Measurements from ENCODE around the gene PRDM7.

The PRDM7 gene

DNA sequence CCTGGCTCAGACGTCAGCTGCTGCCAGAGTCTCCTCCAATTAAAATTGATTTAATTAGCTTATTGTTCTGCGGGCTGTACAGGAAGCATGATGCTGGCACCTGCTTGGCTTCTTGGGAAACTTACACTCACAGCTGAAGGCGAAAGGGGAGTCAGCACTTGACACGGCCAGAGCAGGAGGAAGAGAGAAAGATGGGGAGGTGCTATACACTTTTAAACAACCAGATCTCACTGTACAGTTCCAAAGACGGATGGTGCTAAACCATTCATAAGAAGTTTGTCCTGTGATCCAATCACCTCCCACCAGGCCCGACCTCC lies 1.4 kb upstream of the PRDM7 start:
- Histone ChIP-seq H3K27ac (no peak overlapping the region), H3K4me3 (ENCODE audit: low read depth in 1 of 2, low read length in 1 of 2) (peak overlapping the region in 1 of 2 experiments; percentile 61), H3K27me3 (peaks cover 6% of the 10 kb centered on the region), H3K4me1 (ENCODE audit: control insufficient read depth in 1 of 2, insufficient read depth in 1 of 2, low read depth in 1 of 2, low read length in 1 of 2) (peaks cover 38 to 41% of the 10 kb centered on the region in 2 experiments), H3K9me3 (no peaks in the 10 kb centered on the region), H3K36me3 (no peaks in the 10 kb centered on the region)
- TF ChIP-seq, protein P1, sequence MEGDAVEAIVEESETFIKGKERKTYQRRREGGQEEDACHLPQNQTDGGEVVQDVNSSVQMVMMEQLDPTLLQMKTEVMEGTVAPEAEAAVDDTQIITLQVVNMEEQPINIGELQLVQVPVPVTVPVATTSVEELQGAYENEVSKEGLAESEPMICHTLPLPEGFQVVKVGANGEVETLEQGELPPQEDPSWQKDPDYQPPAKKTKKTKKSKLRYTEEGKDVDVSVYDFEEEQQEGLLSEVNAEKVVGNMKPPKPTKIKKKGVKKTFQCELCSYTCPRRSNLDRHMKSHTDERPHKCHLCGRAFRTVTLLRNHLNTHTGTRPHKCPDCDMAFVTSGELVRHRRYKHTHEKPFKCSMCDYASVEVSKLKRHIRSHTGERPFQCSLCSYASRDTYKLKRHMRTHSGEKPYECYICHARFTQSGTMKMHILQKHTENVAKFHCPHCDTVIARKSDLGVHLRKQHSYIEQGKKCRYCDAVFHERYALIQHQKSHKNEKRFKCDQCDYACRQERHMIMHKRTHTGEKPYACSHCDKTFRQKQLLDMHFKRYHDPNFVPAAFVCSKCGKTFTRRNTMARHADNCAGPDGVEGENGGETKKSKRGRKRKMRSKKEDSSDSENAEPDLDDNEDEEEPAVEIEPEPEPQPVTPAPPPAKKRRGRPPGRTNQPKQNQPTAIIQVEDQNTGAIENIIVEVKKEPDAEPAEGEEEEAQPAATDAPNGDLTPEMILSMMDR (IDR thresholded peaks at IDR 0.05): no peak

DNA sequence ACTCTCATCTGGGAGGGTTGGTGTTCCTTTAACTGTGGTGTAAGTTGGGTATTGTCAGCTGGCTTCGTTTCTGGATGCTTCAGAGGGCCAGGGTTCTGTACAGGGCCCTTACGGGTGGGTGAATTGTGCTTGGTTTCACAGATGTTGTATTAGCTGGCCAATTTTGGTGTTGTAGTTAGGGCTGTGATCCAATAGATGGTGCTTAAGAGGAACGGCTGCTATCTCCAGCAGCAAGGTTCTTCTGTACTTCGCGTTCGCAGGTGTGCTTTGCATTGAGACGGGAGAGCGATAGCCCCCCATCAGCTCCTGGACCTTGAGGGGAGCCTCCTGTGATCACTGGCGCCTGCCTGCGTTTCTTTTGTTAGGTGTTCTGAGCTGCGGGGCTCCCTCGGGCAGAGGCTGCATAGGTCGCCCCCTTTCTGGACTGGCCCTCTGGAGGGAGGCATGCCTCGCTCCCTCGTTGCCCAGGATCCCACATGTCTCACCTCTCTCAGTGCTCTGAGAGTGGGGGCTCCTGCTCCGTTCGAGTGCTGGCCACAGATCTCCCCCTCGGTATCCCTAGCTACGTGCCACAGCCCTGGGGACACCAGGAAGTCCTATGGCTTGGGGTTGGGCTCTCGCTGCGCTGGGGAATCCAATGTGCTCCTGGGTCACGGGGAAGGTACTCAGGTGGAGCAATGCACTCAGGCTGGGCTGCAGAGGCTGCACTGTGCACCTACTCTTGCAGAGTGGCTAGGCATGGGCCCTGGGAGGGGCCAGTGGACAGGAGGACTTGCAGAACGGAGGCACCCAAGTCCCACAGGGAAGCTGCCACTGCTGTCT lies 837 bp upstream of the PRDM7 start:
- H3K27me3 ChIP-seq: peaks cover 6% of the 10 kb centered on the region

DNA sequence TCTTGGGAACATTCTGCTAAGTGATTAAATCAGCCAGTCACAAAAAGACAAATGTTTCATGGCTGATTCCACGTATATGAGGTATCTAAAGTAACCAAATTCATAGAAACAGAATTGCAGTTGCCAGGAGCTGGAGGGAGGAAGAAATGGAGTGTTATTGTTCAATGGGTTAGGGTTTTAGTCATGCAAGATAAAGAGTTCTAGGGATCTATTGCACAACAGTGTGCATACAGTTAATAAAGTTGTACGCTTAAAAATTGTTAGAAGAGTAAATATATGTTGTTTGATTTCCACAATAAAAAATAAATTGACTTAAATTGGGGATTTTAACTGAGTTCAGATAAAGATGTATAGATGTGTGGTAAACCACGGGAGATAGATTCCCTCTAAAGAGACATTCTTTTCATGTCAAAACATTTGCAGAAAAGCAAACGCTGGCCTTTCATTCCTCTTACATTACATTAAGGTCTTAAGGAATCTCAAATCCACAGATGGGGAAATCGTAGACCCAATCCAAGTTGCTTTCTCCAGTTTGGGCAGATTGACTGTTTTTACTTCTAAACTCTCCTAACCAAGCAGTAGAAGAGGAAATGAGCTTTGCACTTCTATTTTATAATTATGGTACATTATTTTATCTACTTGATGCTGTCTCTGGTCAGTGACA lies 4.6 kb downstream of the PRDM7 start:
- TF ChIP-seq, protein P1 (IDR thresholded peaks at IDR 0.05): no peak
- Histone ChIP-seq H3K27ac (no peak overlapping the region), H3K36me3 (no peaks in the 10 kb centered on the region), H3K27me3 (peaks cover 6% of the 10 kb centered on the region), H3K4me1 (ENCODE audit: control insufficient read depth in 1 of 2, insufficient read depth in 1 of 2, low read depth in 1 of 2, low read length in 1 of 2) (peaks cover 27 to 29% of the 10 kb centered on the region in 2 experiments), H3K4me3 (ENCODE audit: low read depth in 1 of 2, low read length in 1 of 2) (no peak overlapping the region), H3K9me3 (no peaks in the 10 kb centered on the region)

More for the DNA sequence above, 837 bp upstream of the PRDM7 start:
- peak overlapping the region; percentile 61 for H3K27ac ChIP-seq
- H3K36me3 ChIP-seq: no peaks in the 10 kb centered on the region
- peak overlapping the region; percentile 54 to 61 for H3K4me3 ChIP-seq (ENCODE audit: low read depth in 1 of 2, low read length in 1 of 2)
- no peaks in the 10 kb centered on the region for H3K9me3 ChIP-seq
- peaks cover 35 to 36% of the 10 kb centered on the region in 2 experiments for H3K4me1 ChIP-seq (ENCODE audit: control insufficient read depth in 1 of 2, insufficient read depth in 1 of 2, low read depth in 1 of 2, low read length in 1 of 2)
- TF ChIP-seq, protein P1 (IDR thresholded peaks at IDR 0.05): no peak

DNA sequence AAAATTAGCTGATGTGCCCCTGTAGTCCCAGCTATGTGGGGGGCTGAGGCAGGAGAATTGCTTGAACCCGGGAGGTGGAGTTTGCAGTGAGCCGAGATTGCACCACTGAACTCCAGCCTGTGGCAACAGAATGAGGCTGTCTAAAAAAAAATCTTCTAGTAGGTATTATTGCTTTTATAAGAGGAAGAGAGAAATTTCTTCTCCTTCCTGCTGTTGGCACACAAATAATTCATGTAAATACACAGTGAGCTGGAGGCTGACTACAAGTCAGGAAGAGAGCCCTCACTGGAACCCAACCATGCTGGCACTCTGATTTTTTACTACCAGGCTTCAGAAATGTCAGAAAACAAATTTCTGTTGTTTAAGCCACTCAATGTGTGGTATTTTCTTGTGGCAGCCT lies 6.7 kb downstream of the PRDM7 start:
- no peaks in the 10 kb centered on the region for H3K9me3 ChIP-seq
- peak overlapping the region; percentile 79 for H3K27ac ChIP-seq
- peaks cover 17 to 20% of the 10 kb centered on the region in 2 experiments for H3K4me1 ChIP-seq (ENCODE audit: control insufficient read depth in 1 of 2, insufficient read depth in 1 of 2, low read depth in 1 of 2, low read length in 1 of 2)
- H3K27me3 ChIP-seq: peaks cover 7% of the 10 kb centered on the region
- H3K4me3 ChIP-seq (ENCODE audit: low read depth in 1 of 2, low read length in 1 of 2): no peak overlapping the region
- TF ChIP-seq, protein P1 (IDR thresholded peaks at IDR 0.05): no peak
- H3K36me3 ChIP-seq: no peaks in the 10 kb centered on the region

DNA sequence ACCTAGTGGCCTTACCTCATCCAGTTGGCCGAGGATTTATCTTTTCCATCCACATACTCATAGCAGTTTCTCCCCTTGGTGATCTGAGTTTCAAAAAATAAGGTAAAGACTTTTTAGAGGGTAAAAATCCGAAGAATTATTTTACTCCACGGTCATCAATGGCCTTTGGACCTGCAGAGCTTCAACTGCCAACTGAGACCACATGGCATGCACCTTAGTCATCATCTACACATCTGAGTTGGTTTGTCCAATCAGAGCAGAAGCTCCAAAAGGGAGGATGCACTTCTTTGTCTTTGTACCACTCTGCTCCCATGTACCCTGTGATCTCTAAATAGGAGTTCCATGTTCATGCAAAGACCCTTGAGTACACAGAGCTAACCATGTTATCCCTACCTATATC lies 15.7 kb downstream of the PRDM7 start:
- Histone ChIP-seq H3K36me3 (no peaks in the 10 kb centered on the region), H3K4me3 (ENCODE audit: low read depth in 1 of 2, low read length in 1 of 2) (no peak overlapping the region), H3K27ac (no peak overlapping the region), H3K9me3 (no peaks in the 10 kb centered on the region), H3K4me1 (ENCODE audit: control insufficient read depth in 1 of 2, insufficient read depth in 1 of 2, low read depth in 1 of 2, low read length in 1 of 2) (no peaks in the 10 kb centered on the region), H3K27me3 (peaks cover 17% of the 10 kb centered on the region)
- TF ChIP-seq, protein P1 (IDR thresholded peaks at IDR 0.05): no peak

Measured in neutrophil (primary cell).